K562 (cell line): Measurements from ENCODE around the gene CTSF. TPM values are rescaled to one million over a fixed set of nuclear protein-coding genes. Genes with fewer than 3 reads are reported as not detected.

Experiments used
- ASH1L ChIP-seq: fragments of 450-650 bp; IDR thresholded peaks from 2 replicates; pipeline ENCODE4 v1.6.1; 2018; ENCODE audit warnings: borderline replicate concordance, mild to moderate bottlenecking, low read depth; ENCODE audit not compliant: partially characterized antibody
- HMG20A ChIP-seq: fragments of 450-650 bp; formaldehyde crosslinking; conservative IDR thresholded peaks from 2 replicates; pipeline ENCODE4 v1.4.0; 2020; ENCODE audit warnings: mild to moderate bottlenecking, mixed read lengths
- ILF3 ChIP-seq: fragments of 450-650 bp; IDR thresholded peaks from 2 replicates; pipeline ENCODE4 v1.6.1; 2018; ENCODE audit warnings: antibody characterized with exemption, mild to moderate bottlenecking, moderate library complexity, borderline replicate concordance
- TFAM ChIP-seq: fragments of 250-450 bp; sonication (Bioruptor Pico); conservative IDR thresholded peaks from 2 replicates; pipeline ENCODE4 v1.5.0; 2021; ENCODE audit warnings: mild to moderate bottlenecking, moderate library complexity
- ZKSCAN8 ChIP-seq: fragments of 200-800 bp; sonication (Bioruptor generic); IDR thresholded peaks from 2 replicates; pipeline ENCODE4 v1.6.1; 2016; ENCODE audit warnings: missing genetic modification characterization, missing compliant biosample characterization
- polyA plus RNA-seq, 8 experiments: library from polyadenylated mRNA; depleted of rRNA in 4 of 8; stranded (reverse) in 5 of 8; unstranded in 3 of 8; fragments of >200 nt; fragmentation: Nextera tagmentation in 2 of 8; fragmentation: Illumina TruSeq in 1 of 8; extraction: Ambion mirVana in 2 of 8; extraction: Trizol in 1 of 8; gene quantifications; 2 replicates each; pipeline versions ENCODE4 v1.2.1 to v1.2.3, GENCODE V29; 2011 to 2014; ENCODE audit warnings: inconsistent platforms in 1 of 8, missing spikeins in 1 of 8
- total RNA-seq, 7 experiments: library from RNA; depleted of rRNA in 6 of 7; stranded (reverse); fragments of >200 nt in 6 of 7; fragmentation: Illumina TruSeq in 2 of 7; extraction: Trizol in 2 of 7; gene quantifications; 2 replicates each; pipeline versions ENCODE4 v1.2.1 to v1.2.3, GENCODE V29; 2011 to 2021; ENCODE audit warnings: low replicate concordance in 1 of 7
- TF ChIP-seq, protein P1 (sequence below), 2 experiments: IDR thresholded peaks in 1 of 2; conservative IDR thresholded peaks in 1 of 2; 2 replicates each; pipeline ENCODE4 v1.6.1; 2016; ENCODE audit warnings: low read depth in 2 of 2, mild to moderate bottlenecking in 1 of 2, missing compliant biosample characterization in 1 of 2, missing genetic modification characterization in 1 of 2, moderate library complexity in 1 of 2
- TF ChIP-seq, protein P2 (sequence below): fragments of 450-650 bp; IDR thresholded peaks from 2 replicates; pipeline ENCODE4 v1.6.1; 2014; ENCODE audit warnings: low read depth, mild to moderate bottlenecking, moderate library complexity, borderline replicate concordance
- TF ChIP-seq, protein P3 (sequence below): IDR thresholded peaks from 2 replicates; pipeline ENCODE4 v1.6.1; 2012; ENCODE audit warnings: low read depth, low read length, improper control_type of control experiment, borderline replicate concordance
- TF ChIP-seq, protein P4 (sequence below): fragments of 450-650 bp; conservative IDR thresholded peaks from 2 replicates; pipeline ENCODE4 v1.6.1; 2016; ENCODE audit warnings: missing genetic modification characterization, low read depth, mild to moderate bottlenecking, missing compliant biosample characterization, moderate library complexity

CTSF gene
- total and polyA plus RNA-seq, 9 of the 15 experiments (the other 6 are each of a cell fraction or from before 2014, with no cell fraction given), result 0.41 to 10.5 (median 3.8) TPM

DNA sequence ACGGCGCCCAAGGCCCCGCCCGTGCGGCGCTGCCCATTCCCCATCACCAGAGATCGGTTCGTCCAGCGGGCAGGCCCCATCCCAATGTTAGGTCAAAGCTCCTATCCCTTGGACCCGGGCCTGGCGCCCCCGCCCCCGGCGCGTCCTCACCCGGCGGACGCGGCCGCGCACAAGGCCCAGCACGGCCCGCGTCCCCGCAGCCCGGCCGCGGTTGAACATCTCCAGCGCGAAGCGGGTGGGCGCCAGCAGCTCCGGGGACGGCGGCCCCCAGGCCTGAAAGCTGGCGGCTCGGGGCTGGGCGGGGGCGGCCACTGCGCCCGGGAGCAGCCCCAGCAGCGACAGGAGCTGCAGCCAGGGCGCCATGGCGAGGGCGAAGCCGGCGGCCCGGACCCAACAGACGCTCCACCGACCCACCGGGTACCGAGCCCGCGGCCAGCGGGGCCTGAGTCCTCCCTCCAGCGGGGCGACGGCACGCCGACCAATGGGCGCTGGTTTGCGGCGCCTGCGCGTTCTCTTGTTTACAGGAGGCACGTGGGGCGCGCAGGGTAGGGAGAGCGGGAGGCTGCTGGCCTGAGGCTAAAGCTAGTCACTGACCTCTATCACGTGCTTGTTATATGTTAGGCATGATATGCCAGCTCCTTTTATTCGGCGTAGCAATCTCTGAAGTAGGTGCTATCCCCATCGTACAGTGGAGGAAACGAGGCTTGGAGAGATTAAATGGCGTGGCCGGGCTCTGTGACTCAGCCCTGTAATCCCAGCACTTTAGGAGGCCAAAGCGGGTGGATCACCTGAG, at the start of gene CTSF (continued):
- TF ChIP-seq, protein P1, sequence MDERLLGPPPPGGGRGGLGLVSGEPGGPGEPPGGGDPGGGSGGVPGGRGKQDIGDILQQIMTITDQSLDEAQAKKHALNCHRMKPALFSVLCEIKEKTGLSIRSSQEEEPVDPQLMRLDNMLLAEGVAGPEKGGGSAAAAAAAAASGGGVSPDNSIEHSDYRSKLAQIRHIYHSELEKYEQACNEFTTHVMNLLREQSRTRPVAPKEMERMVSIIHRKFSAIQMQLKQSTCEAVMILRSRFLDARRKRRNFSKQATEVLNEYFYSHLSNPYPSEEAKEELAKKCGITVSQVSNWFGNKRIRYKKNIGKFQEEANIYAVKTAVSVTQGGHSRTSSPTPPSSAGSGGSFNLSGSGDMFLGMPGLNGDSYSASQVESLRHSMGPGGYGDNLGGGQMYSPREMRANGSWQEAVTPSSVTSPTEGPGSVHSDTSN (CRISPR knock-in tag; IDR thresholded peaks at IDR 0.05; ENCODE audit: low read depth), result no peak
- TF ChIP-seq, protein P1 (tag; conservative IDR thresholded peaks at IDR 0.05; ENCODE audit: low read depth), result no peak
- TF ChIP-seq, protein P2, sequence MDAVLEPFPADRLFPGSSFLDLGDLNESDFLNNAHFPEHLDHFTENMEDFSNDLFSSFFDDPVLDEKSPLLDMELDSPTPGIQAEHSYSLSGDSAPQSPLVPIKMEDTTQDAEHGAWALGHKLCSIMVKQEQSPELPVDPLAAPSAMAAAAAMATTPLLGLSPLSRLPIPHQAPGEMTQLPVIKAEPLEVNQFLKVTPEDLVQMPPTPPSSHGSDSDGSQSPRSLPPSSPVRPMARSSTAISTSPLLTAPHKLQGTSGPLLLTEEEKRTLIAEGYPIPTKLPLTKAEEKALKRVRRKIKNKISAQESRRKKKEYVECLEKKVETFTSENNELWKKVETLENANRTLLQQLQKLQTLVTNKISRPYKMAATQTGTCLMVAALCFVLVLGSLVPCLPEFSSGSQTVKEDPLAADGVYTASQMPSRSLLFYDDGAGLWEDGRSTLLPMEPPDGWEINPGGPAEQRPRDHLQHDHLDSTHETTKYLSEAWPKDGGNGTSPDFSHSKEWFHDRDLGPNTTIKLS, result peak; percentile 50; the same call in 1 of the 2 replicates
- TF ChIP-seq, protein P3, sequence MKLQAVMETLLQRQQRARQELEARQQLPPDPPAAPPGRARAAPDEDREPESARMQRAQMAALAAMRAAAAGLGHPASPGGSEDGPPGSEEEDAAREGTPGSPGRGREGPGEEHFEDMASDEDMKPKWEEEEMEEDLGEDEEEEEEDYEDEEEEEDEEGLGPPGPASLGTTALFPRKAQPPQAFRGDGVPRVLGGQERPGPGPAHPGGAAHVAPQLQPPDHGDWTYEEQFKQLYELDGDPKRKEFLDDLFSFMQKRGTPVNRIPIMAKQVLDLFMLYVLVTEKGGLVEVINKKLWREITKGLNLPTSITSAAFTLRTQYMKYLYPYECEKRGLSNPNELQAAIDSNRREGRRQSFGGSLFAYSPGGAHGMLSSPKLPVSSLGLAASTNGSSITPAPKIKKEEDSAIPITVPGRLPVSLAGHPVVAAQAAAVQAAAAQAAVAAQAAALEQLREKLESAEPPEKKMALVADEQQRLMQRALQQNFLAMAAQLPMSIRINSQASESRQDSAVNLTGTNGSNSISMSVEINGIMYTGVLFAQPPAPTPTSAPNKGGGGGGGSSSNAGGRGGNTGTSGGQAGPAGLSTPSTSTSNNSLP, result no peak
- TF ChIP-seq ASH1L, result no peak
- TF ChIP-seq, protein P4, sequence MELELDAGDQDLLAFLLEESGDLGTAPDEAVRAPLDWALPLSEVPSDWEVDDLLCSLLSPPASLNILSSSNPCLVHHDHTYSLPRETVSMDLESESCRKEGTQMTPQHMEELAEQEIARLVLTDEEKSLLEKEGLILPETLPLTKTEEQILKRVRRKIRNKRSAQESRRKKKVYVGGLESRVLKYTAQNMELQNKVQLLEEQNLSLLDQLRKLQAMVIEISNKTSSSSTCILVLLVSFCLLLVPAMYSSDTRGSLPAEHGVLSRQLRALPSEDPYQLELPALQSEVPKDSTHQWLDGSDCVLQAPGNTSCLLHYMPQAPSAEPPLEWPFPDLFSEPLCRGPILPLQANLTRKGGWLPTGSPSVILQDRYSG, result peak; percentile 64; the same call in 1 of the 2 replicates
- no peak for TF ChIP-seq ZKSCAN8 (CRISPR knock-in tag)
- no peak for TF ChIP-seq HMG20A (CRISPR knock-in tag)
- TF ChIP-seq ILF3, result no peak
- no peak for TF ChIP-seq TFAM
